SJCRH30 (cell line): ENCODE measurements around the gene AKR1B15. TPM values are rescaled to one million over a fixed set of nuclear protein-coding genes. Genes with fewer than 3 reads are reported as not detected.

Experiments
- total RNA-seq: library from RNA; depleted of rRNA; stranded (reverse); fragments of >200 nt; shearing (Covaris generic); gene quantifications from 2 replicates; pipeline ENCODE4 v1.2.3, GENCODE V29; 2014; rRNA removed

The AKR1B15 gene
- total RNA-seq, 1 experiment from 2014 or later, result not detected

Other genes starting within 250 kb of the AKR1B15 start
- 24.6 and 25.1 TPM in 2 replicates for gene SLC35B4, start 232.2 kb upstream of the AKR1B15 start, total RNA-seq
- gene AKR1B1, start 90.0 kb upstream of the AKR1B15 start, total RNA-seq, result 141 and 145 TPM in 2 replicates
- gene AKR1B10, start 21.5 kb upstream of the AKR1B15 start, total RNA-seq, result 0.06 and 0.68 TPM in 2 replicates
- gene BPGM, start 97.7 kb downstream of the AKR1B15 start, total RNA-seq, result 18.8 and 20.6 TPM in 2 replicates
- gene CALD1, start 230.5 kb downstream of the AKR1B15 start, total RNA-seq, result 102 and 113 TPM in 2 replicates